ENCODE data around the gene ADAT2. TPM values are rescaled to one million over a fixed set of nuclear protein-coding genes. Genes with fewer than 3 reads are reported as not detected.

ADAT2 gene
- 1.5 and 1.6 TPM in 2 replicates for total RNA-seq

DNA sequence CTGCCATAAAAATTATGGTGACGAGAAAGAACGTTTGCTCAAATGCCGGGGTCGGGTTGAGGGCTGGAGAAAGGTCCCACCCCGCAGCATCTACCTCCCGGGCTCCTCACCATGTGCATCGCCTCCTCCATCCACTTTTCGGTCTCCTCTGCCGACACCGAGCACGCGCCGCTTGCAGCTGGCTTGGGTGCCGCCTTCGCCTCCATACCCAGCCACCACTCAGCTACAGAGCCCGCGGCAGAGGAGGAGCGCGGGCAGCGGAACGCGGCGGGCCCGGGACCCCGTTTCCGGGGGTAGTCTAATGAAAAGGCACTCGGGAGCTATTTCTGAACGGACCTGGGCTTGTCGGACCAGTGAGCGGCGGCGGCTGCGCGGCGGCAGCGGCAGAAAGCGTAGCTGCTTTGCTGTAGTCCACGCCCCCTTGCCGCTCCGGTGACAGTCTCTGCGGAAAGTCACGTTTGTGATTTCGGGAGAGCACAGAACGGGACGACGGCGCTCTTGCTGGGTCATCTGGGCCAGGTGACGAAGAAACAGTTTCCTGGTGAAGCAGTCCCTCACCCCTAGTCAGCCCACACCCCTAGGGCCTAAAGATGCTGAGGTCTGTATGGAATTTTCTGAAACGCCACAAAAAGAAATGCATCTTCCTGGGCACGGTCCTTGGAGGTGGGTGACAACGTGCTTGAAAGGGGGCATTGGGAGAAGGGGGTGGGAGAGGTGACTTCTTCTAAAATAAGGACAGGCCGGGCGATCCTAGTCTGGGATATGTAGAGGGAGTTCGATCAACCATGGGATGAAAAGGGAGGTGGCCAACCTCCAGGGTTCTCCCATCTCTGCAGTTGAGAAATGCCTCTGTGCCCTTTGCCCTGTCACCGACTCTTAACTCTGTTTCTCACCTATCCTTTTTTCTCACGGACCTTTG lies at the start of gene ADAT2, which contains the start of gene PEX3:
TSS of gene ADAT2 (minus strand) at position 243 of the 919 bp plus-strand sequence. CDS start at position 206, 37 bp downstream.
TSS of gene PEX3 (plus strand) at position 353 of the 919 bp plus-strand sequence. CDS start at position 591, 238 bp downstream.

Other genes starting within 250 kb of the ADAT2 start
- gene PEX3, start 110 bp upstream of the ADAT2 start, total RNA-seq: 8.8 and 10.9 TPM in 2 replicates
- 52.9 and 68.8 TPM in 2 replicates for gene FUCA2, start 61.0 kb upstream of the ADAT2 start, total RNA-seq
- 33.5 and 65.1 TPM in 2 replicates for gene PHACTR2, start 227.3 kb upstream of the ADAT2 start, total RNA-seq

All from pericardium fibroblast (primary cell).